ENCODE data around the gene HPDL.
A peak's percentile ranks its signal among the peaks of the same experiment; 100 is the strongest.

The HPDL gene

GRCh38 chr1:45325851-45326506 lies 716 bp upstream of the HPDL start:
- no peak for DNase-seq

GRCh38 chr1:45327644-45328515 lies 1.2 kb downstream of the HPDL start:
- DNase-seq, result no peak

GRCh38 chr1:45328680-45329079 lies 2.0 kb downstream of the HPDL start:
- DNase-seq, result no peak

DNA sequence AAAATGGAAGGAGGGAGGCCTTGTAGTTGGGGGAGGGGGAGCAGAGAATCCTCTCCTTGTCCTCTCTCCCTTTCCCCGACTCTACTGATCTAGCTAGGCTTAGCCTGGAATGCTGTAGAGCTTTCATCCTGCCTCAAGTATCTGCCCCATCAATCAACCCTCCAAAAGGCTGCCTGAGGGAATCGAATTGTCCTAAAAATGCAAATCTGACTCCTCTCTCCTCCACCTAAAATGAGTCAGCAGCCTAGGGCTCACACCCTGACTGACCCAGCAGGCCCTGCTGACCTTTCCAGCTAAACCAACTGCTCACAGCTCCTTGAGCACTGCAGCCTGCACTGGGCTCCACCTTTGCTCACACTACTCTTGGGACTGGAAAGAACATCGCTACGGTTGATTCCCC lies 2.8 kb downstream of the HPDL start:
- no peak for DNase-seq

DNA sequence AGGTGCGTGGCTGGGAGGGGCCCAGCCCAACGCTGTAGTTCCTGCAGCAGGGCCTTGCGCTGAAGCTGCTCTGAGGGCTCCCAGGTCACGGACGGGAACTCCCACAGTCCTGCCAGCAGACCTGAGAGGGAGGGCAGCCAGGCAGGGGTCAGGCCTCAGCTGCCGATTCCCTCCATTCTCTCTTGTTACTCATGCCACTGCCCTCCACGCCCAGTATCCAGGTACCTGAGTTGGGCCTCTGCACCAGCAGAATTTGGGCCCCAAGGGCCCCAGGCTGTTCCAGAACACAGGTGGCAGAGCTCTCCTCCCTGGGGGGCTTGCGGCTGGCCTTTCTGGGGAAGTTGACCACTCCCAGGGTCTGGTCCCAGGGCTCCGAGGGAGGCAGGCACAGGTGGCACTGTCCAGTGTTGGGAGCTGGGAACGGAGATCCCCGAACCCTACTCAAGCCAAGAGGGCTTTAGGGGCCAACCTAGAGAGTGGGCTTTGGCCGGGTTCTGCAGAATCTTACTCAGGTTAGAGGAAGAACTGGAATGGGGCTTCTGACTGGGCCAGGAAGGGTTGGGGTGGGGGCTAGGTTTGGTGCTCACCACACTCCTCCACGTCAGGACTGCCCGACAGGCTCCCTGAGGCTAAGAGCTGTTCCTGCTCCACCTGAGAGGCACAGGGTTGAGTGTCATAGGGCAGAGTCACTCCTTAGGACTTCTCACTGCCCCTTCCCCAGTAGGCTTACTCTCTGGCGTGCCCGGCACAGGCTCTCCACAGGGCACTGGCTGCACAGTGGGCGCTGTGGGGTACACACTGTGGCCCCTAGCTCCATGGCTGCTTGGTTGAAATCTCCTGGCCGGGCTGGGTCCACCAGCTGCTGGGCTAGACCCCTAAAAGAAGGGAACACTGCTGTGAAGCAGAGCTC lies 5.0 kb downstream of the HPDL start:
- no peak for DNase-seq

DNA sequence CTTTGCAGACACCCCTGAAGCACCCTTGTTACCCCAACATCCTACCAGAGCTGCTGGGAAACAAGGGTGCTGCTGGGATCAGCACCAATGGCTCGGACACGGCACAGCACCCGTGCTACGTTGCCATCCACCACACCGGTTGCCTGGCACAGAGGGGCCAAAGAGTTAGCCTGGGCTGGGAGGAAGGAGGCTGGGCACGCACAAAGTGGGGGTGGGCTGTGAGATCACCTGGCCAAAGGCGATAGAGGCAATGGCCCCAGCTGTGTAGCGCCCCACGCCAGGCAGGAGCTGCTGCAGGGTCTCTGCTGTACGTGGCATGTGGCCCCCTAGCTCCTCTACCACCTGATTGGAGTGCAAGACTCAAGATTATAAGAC lies 5.6 kb downstream of the HPDL start:
- no peak for DNase-seq

- DNase-seq, result no peak
These were observed 7.9 kb downstream of the HPDL start for GRCh38 chr1:45334308-45335245.

- no peak for DNase-seq
These were observed 9.2 kb downstream of the HPDL start for GRCh38 chr1:45335855-45336324.

DNA sequence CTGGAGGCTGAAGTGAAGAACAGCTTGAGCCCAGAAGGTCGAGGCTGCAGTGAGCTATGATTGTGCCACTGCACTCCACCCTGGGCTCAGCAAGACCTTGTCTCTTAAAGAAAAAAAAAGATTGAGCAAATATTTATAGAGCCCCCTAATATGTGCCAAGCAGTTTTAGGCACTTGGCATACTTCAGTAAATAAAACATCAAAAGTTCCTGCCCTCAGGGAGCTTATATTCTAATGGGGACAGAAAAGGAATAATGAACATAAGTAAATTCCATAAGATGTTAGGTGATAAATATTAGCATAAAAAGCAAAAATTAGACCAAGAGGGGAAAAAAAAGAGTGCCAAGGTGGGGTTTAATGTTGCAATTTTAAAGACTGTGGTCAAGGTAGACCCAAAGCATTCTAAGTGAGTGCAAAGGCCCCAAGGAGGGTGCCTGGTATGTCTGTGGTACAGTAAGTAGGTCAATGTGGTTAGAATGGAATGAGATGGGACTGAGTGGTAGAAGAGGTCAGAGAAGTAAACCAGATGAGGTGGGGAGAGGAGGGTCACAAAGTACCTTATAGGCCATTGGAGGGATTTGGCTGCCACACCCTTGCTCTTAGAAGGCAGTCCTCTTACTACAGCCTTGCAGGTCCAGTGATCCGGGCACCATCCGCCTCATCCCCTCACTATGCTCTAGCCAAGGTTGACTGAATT lies 11.1 kb downstream of the HPDL start:
- no peak for DNase-seq

- DNase-seq, result peak; percentile 91
These were observed 13.3 kb downstream of the HPDL start, which contains the start of the genes MUTYH and TOE1 for GRCh38 chr1:45339789-45340558. TSS of gene MUTYH (minus strand) at chr1:45340440. CDS start at chr1:45334505, 5,935 bp downstream. TSS of gene TOE1 (plus strand) at chr1:45340170. CDS start at chr1:45340253, 83 bp downstream.

- DNase-seq, result no peak
These were observed 14.2 kb downstream of the HPDL start for GRCh38 chr1:45340816-45341466.

DNA sequence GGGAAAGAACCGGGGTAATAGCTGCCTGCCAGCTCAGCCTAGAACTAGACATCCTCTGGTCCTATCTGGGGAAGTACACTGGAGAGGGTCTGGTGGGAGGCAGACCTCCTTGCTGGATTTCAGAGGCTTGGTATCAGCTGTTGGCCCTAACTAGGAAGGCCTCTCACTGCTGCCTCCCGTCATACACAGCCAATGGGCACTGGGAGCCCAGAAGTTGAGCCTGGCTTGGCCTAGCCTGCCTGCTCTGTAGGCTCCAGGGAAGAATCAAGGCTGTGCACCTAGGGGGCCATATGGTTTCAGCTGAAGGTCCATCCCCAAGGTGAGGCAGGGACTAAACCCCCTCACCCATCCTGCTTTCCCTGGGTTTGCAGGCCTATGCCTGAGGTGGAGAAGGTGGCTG lies 17.8 kb downstream of the HPDL start:
- no peak for DNase-seq

DNA sequence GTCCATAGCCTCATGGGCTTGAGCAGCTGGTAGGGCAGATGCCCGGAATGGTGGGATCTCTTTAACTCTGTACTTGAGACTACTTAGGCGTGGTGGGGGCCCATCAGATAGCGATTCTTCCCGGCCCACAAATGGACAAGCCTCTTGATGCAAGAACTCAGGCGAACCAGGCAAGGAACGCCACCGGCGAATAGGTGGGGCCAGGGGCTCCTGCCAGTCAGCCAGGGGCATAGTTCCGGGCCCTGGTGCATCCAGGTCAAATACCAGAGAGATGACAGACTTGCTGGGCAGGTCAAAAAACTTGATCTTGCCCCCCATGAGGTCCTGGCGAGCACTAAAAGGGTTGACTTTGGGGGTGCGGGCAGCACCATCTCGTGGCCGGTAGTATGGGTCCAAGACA lies 18.3 kb downstream of the HPDL start:
- no peak for DNase-seq

GRCh38 chr1:45346473-45346872 lies 19.8 kb downstream of the HPDL start:
- no peak for DNase-seq

DNA sequence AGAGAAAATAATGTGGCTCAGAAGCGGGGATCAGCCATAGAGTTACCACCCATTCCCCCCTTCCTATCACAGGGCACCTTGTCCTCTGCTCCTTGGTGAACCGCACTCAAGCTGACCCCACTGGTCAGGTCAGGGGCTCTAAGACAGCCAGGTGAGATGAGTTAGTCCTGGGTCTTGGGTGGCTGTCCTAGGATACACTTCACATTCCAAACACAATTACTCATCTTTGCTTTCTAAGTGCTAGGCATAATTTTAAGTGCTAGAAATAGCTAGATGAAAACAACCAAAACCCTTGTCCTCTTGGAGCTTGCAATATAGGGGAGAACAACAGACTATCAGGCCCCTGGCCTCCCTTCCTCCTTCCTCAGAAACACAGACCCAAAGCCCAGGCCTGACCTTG lies 21.3 kb downstream of the HPDL start:
- no peak for DNase-seq

GRCh38 chr1:45348609-45348965 lies 21.9 kb downstream of the HPDL start:
- DNase-seq, result no peak

DNA sequence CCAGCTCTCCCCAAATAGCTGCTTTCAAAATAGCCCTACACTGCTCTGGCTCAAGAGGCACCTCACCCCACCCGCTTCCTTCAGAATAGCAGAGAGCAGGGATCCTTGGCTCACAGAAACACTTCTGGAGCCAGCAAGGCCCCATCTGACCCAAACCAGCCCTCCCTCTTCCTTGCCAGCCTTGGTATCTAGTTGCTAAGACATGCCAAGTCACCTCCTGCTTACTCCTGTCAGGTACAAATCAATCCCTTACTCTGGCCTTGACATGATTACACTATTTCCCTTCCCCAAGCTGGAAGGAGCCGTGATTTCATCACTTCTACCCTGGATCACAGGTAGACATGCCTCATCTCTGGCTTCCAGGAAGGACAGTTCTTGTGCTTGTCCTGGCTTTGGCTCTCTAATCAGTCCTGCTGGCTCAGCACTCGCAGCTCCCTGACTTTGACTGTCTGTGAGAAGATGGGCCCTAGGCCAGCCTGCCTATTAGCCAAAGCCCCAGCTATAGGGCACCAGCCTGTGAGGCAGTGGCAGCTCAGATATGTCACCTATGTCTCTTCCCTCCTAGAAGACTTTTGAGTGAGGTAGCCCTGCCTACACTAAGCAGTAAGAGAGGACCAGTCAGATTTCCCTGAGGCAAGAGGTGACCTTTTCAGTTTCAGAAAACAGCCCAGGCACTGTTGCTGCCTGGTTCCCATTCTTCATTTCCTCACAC lies 22.4 kb downstream of the HPDL start:
- DNase-seq, result no peak

GRCh38 chr1:45351508-45351907 lies 24.8 kb downstream of the HPDL start:
- no peak for DNase-seq

GRCh38 chr1:45353685-45354084 lies 27.0 kb downstream of the HPDL start:
- DNase-seq, result no peak

Data from CD4-positive, alpha-beta T cell treated with Interleukin-15 for 1 hour (primary cell).